Embryonic facial prominence (tissue), 1 donor: ENCODE data around the gene TMEM25.
A peak's percentile ranks its signal among the peaks of the same experiment; 100 is the strongest.
"Not testable (repeated sequence)": the region's sequence is repeated elsewhere in the genome, so short reads cannot be mapped to it uniquely, and the experiment has no call there.

Source experiments
- DNase-seq: peaks from one replicate; pipeline ENCODE4 v3.0.0-alpha.2; 2016; ENCODE audit errors: extremely low spot score

TMEM25 gene

DNA sequence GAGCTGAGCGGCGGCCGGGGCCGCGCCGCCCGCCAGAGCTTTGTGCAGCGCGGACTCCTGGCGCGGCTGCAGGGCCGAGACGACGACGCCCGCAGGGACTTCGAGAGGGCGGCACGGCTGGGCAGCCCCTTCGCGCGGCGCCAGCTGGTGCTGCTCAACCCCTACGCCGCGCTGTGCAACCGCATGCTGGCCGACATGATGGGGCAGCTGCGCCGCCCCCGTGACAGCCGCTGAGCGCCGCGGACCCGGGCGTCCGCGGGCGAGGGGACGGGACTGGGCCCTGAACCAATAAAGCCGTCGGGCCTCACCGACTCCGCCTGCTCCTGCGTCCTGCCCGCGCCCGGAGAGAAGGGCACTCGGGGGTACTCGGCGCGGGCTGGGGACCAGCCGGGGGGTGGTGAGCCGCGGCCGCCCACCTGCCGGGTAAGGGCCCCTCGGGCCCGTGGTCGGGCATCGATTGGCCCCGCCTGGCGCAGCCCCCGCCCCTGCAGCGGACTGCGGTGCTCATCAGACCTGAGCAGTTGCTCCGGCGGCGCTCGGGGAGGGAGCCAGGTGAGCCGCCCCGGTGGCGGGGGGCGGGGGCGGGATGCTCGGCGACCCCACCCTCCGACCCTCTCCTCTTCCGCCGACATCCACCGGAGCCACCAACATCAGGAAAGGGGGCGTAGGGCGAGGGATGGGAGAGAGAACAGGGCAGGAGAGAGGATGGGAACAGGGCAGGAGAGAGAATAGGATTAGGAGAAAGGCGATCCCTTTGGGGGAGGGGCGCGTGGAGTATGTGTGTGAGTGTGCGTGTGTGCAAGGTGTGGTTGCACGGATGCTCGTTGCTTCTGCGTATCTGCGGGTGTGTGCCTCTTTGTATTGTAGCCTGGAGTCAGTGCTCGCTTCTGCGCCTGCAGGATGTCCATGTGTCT is at the start of gene TMEM25:
TSS of gene TMEM25 (plus strand) at position 510 of the 914 bp plus-strand sequence. CDS start 610 bp downstream, outside the sequence.
- no peak for DNase-seq

DNA sequence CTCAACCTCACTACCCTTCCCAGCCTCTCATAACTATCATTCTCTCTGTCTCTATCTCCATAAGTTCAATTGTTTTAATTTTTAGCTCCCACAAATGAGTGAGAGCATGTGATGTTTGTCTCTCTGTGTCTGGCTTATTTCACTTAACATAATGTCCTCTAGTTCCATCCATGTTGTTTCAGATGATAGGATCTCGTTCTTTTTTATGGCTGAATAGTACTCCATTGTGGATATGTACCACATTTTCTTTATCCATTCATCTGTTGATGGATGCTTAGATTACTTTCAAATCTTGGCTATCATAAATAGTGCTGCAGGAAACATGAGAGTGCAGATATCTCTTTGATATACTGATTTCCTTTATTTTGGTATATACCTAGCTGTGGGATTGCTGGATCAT is 49.8 kb upstream of the TMEM25 start:
- not testable (repeated sequence) for DNase-seq

DNA sequence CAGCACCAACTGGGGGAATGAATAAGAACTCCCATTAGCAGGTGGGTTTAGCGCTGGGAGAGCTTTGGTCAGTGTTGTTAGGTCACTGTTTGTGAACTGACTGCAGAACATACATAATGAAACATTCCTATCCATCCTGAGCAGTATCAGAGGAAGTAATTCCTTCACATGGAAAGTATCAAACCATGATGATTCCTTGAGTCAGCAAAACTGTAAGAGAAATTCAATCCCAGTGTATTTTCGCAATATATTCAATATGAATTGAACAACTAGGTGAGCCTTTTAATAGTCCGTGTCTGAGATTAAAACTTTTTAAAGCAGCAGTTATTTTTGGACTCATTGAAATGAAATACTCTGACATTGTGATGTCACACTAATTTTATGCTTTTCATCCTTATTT is 46.6 kb upstream of the TMEM25 start:
- DNase-seq = no peak

DNA sequence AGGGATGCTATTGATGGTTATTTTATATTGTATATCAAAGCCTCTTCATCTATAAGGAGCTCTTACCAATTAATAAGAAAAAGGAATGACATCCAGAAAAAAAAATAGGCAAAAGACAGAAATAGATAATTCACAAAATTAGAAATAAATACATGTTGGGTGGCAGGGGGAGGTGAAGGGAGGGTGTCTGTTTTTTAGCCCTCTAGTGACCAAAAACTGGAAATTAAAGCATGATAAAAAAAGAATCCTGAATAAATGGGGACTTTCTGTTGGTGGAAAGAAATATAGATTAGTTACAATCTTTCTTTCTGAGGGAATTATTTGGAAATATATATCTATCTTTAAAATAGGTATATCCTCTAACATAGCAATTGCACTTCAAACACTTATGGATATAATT is 45.7 kb upstream of the TMEM25 start:
- DNase-seq = no peak

DNA sequence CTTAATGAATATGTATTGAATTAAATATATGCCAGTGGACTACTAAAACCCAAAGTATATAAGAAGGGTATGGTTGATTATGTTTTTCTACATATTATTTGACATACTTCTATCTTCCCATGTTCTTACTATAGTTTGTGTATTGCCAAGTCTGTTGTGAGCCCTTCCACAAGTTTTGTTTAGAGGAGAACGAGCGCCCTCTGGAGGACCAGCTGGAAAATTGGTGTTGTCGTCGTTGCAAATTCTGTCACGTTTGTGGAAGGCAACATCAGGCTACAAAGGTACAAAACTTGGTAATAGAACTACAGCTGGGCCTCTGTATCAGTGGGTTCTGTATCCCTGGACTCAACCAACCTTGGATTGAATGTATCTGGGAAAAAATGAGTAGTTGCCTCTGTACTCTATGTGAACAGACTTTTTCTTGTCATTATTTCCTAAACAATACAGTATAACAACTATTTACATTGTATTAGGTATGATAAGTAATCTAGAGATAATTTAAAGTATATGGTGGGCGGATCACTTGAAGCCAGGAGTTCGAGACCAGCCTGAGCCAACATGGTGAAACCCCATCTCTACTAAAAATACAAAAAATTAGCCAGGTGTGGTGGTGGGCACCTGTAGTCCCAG is 42.4 kb upstream of the TMEM25 start:
- peak; percentile 70 for DNase-seq

DNA sequence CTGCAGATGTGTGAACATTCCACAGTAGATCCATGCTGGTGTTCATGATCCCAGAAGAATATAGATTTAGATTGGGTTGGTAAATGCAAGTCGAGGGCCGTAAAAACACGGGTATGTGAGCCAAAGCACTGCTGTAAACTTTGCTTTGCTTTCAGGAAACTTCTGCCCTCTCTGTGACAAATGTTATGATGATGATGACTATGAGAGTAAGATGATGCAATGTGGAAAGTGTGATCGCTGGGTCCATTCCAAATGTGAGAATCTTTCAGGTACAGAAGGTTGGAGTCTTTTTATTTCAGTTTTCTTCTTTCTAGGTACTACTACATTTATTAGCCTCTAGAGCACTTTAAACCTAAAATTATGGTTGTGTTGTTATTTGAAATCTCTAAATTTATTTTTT is 40.0 kb upstream of the TMEM25 start:
- no peak for DNase-seq

DNA sequence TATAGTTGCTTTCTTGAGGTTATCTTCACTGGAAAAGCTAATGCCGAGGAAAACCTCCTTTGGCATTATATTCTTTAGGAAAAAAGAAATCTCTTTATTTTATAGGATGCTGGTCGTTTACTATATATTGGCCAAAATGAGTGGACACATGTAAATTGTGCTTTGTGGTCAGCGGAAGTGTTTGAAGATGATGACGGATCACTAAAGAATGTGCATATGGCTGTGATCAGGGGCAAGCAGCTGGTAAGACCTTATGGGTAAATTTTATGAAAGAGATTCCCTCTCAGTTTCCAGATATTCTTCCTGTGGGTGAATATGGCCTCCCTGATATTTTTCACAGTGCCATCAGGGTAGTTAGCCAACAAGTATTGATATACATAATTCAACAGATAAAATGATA is 33.2 kb upstream of the TMEM25 start:
- DNase-seq = no peak

DNA sequence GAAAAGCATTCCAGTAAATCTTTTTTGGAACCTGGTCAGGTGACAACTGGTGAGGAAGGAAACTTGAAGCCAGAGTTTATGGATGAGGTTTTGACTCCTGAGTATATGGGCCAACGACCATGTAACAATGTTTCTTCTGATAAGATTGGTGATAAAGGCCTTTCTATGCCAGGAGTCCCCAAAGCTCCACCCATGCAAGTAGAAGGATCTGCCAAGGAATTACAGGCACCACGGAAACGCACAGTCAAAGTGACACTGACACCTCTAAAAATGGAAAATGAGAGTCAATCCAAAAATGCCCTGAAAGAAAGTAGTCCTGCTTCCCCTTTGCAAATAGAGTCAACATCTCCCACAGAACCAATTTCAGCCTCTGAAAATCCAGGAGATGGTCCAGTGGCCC is 27.8 kb upstream of the TMEM25 start:
- DNase-seq = no peak

DNA sequence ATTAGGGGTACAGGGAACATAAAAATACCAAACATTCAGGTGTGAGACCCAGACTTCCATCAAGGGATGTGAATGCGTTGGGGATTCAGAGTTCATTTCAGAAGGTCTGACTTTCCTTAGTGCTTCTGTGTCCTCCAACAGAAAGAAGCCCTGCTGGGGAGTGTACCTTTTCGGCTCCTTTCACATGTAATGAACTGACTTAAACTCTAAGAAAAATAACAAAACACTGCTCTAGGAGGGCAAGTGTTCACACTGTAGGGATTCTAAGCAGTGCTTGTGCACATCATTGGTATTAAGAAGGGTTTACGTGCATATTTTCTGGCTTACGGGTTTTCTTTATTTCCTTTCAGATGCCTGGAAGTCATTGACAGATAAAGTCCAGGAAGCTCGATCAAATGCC is 19.4 kb upstream of the TMEM25 start:
- no peak for DNase-seq

DNA sequence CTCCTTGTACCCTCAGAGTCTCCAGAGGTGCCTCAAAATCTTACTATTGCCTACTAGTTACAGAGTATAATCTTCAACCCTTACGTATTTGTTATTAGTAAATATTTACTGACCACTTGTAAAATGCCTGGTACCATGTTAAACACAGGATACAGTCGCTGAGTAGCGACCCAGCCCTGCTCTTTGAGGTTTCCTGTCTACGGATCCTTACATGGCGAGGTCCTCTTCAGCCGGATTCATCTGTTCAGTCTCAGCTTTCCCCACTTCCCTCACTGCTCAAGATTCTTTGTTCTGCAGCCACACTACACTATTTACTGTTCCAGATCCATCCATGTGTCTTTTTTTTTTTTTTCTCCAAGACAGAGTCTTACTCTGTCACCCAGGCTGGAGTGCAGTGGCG is 16.9 kb upstream of the TMEM25 start:
- DNase-seq = no peak

DNA sequence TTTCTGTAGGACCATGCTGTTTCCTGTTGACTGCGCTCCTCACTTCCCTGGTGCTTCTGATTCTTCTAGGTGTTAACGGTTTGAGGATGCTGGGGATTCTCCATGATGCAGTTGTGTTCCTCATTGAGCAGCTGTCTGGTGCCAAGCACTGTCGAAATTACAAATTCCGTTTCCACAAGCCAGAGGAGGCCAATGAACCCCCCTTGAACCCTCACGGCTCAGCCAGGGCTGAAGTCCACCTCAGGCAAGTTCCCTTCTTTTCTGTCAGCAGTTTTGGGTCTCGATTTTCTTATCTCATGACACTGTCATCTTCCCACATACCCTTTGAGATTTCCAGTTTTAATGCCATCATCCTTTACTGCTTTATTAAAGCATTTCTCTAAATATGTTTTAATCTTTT is 11.4 kb upstream of the TMEM25 start:
- DNase-seq = no peak

DNA sequence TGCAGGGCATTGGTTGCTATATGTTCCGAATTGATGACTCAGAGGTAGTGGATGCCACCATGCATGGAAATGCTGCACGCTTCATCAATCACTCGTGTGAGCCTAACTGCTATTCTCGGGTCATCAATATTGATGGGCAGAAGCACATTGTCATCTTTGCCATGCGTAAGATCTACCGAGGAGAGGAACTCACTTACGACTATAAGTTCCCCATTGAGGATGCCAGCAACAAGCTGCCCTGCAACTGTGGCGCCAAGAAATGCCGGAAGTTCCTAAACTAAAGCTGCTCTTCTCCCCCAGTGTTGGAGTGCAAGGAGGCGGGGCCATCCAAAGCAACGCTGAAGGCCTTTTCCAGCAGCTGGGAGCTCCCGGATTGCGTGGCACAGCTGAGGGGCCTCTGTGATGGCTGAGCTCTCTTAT is 9.1 kb upstream of the TMEM25 start:
- no peak for DNase-seq

DNA sequence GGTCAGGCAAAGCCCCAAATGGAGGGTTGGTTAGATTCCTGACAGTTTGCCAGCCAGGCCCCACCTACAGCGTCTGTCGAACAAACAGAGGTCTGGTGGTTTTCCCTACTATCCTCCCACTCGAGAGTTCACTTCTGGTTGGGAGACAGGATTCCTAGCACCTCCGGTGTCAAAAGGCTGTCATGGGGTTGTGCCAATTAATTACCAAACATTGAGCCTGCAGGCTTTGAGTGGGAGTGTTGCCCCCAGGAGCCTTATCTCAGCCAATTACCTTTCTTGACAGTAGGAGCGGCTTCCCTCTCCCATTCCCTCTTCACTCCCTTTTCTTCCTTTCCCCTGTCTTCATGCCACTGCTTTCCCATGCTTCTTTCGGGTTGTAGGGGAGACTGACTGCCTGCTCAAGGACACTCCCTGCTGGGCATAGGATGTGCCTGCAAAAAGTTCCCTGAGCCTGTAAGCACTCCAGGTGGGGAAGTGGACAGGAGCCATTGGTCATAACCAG is 8.4 kb upstream of the TMEM25 start:
- DNase-seq = no peak

DNA sequence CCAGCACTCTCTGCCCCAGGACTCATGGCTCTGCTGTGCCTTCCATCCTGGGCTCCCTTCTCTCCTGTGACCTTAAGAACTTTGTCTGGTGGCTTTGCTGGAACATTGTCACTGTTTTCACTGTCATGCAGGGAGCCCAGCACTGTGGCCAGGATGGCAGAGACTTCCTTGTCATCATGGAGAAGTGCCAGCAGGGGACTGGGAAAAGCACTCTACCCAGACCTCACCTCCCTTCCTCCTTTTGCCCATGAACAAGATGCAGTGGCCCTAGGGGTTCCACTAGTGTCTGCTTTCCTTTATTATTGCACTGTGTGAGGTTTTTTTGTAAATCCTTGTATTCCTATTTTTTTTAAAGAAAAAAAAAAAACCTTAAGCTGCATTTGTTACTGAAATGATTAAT is 6.6 kb upstream of the TMEM25 start:
- DNase-seq = no peak

DNA sequence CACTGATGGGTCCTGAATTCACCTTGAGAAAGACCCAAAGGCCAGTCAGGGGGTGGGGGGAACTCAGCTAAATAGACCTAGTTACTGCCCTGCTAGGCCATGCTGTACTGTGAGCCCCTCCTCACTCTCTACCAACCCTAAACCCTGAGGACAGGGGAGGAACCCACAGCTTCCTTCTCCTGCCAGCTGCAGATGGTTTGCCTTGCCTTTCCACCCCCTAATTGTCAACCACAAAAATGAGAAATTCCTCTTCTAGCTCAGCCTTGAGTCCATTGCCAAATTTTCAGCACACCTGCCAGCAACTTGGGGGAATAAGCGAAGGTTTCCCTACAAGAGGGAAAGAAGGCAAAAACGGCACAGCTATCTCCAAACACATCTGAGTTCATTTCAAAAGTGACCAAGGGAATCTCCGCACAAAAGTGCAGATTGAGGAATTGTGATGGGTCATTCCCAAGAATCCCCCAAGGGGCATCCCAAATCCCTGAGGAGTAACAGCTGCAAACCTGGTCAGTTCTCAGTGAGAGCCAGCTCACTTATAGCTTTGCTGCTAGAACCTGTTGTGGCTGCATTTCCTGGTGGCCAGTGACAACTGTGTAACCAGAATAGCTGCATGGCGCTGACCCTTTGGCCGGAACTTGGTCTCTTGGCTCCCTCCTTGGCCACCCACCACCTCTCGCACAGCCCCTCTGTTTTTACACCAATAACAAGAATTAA is 6.1 kb upstream of the TMEM25 start:
- no peak for DNase-seq

DNA sequence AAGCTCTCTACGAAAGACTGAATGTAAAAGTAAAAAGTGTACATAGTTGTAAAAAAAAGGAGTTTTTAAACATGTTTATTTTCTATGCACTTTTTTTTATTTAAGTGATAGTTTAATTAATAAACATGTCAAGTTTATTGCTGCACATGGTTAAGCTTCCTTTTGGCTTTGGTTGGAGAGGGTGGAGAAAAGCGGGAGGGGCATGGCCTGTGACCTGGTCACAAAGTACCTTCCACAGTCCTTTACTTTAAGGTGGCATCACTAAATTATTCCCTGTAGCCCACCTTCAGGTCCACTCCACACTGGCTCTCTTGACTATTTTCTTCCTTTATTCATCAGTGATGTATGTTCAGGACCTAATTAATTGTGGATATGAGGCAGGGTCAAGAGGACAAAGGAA is 4.3 kb upstream of the TMEM25 start:
- DNase-seq = no peak

DNA sequence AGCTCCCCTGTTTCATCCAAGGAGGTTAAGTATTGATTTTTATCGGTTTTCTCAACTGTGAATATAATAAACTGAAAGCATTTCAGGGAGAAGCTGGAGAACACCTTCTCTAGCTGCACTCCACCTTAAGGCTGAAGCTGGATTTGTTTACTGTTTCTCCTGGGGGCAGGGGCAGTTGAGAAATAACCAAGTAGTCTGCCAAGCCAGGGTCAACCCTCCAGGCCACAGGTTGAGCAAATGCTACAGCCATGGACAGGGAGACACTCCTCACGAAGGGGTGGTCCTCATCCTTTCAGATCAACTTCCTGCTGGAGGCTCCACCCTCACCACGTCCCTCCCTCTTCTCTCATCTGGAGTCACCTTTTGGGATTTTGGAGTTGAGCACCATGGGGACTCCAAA is 3.9 kb upstream of the TMEM25 start, which contains the start of gene TTC36:
TSS of gene TTC36 (plus strand) at position 366 of the 400 bp plus-strand sequence. CDS start at position 387, 21 bp downstream.
- no peak for DNase-seq

DNA sequence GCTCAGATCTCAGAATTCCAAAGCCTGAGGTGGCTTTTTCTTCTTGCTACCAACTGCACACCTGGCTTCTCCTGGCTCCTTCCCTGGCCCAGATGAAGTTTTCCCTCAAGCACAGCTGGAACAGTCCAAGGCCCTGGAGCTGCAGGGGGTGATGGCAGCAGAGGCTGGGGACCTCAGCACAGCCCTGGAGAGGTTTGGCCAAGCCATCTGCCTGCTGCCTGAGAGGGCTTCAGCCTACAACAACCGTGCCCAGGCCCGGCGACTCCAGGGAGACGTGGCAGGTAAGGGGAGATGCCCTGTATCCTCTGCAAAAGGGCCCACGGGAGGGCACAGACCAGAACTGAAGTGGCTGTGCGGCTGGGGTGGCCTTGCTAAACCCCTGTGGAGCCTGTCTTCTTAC is 2.5 kb upstream of the TMEM25 start:
- DNase-seq = no peak

DNA sequence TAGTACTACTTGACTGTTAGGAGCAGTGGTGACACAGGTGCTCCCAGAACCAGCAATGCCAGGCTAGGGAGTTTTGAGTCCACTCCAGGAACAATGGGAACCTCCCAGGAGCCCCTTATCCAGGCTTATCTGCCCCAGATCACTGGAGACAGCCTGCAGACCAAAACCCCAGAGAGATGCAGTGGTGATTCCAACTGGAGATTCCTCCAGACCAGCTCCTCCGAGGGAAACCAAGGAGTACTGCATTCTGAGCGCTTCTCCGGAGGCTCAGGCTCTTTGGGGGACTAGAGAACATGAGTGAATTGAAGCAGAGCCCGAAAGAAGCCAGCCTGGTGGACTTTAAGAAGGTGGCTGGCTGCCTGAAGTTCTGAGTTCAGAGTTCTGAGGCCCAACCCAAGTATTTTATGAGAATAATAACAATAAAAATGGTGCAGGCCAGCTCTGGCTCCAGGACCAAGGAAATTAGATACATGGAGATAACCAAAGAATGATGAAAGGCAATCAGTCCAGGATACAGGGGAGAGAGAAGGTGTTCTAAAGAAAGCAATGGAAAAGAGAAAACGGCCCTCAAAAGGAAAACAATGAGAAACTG is 1.3 kb upstream of the TMEM25 start:
- DNase-seq = no peak

DNA sequence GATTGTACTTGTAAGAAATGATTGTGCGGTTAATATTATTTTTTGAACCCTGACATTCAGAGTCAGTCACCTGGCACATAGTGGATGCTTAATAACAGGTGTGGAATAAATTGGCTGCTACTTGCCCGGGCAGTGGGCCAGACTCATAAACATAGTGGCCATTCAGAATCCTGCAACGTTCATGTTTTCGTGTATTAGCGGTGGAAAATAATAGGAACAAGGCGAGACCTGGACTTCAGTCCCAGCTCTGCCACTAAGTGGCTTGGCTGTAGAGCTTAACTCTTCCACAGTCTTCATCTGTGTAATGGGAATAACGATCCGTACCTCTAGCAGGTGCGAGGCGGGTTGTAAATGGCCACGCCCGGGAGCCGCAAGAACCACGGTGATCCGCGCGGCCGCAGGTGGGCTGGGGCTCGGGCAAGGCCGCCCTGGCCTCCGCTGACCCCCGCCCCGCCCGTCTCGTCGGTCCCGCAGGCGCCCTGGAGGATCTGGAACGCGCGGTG is 761 bp upstream of the TMEM25 start:
- no peak for DNase-seq

DNA sequence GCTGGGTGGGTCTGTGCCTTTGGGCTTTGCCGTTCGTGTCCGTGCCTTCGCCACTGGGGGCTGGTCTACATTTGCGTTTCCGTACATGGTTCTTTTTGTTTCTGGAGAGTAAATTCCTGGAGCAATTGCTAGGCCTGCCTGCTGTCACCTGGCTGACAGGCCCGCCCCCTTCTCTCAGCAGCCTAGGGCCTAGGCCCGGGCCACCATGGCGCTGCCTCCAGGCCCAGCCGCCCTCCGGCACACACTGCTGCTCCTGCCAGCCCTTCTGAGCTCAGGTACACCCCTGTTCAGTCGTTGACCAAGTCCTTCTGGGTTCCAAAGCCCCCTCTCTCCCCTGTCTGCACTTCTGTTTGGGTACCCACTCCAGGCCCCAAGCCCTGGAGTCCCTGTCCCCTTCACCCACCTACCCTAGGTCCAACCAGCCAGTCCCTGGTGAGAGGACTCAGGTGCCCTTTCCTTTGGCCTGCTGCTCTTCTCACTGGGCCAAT is 649 bp downstream of the TMEM25 start:
- DNase-seq = no peak

DNA sequence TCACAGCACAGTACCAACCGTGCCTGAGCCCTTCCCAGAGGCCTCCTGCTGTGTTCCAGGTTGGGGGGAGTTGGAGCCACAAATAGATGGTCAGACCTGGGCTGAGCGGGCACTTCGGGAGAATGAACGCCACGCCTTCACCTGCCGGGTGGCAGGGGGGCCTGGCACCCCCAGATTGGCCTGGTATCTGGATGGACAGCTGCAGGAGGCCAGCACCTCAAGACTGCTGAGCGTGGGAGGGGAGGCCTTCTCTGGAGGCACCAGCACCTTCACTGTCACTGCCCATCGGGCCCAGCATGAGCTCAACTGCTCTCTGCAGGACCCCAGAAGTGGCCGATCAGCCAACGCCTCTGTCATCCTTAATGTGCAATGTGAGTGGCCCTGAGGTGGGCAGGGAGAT is 1.1 kb downstream of the TMEM25 start:
- no peak for DNase-seq
